Measurements from ENCODE around the gene TDRD12.

Gene TDRD12

GRCh38 chr19:32810452-32810851 lies 90.9 kb downstream of the TDRD12 start:
- Histone ChIP-seq H3K4me2 (ENCODE audit: low read length) (no peak overlapping the region), H3K9me3 (ENCODE audit: insufficient read depth, low read length) (no peaks in the 10 kb centered on the region), H2AFZ (ENCODE audit: low read depth, low read length) (no peak overlapping the region), H3K4me3 (ENCODE audit: low read length) (no peak overlapping the region), H3K36me3 (replicated peaks; ENCODE audit: low read depth, low read length) (no peaks in the 10 kb centered on the region), H3K9ac (ENCODE audit: low read length) (no peak overlapping the region), H3K79me2 (ENCODE audit: low read length) (no peaks in the 10 kb centered on the region), H4K20me1 (ENCODE audit: insufficient read depth, low read length) (no peaks in the 10 kb centered on the region), H3K27ac (ENCODE audit: low read length) (no peak overlapping the region), H3K4me1 (ENCODE audit: low read length) (peaks cover 7% of the 10 kb centered on the region; the same call in 1 of the 2 replicates), H3K27me3 (ENCODE audit: low read depth, low read length) (peaks cover 6% of the 10 kb centered on the region)
- TF ChIP-seq CTCF (IDR thresholded peaks at IDR 0.05; ENCODE audit: low read depth, low read length): no peak
- TF ChIP-seq EZH2phosphoT487 (IDR thresholded peaks at IDR 0.05; ENCODE audit: low read depth): no peak

GRCh38 chr19:32811151-32811550 lies 91.6 kb downstream of the TDRD12 start:
- Histone ChIP-seq H3K27me3 (ENCODE audit: low read depth, low read length) (peaks cover 7% of the 10 kb centered on the region), H3K4me2 (ENCODE audit: low read length) (no peak overlapping the region), H3K9me3 (ENCODE audit: insufficient read depth, low read length) (no peaks in the 10 kb centered on the region), H3K9ac (ENCODE audit: low read length) (no peak overlapping the region), H3K4me3 (ENCODE audit: low read length) (no peak overlapping the region), H3K4me1 (ENCODE audit: low read length) (peaks cover 7% of the 10 kb centered on the region; the same call in 1 of the 2 replicates), H2AFZ (ENCODE audit: low read depth, low read length) (no peak overlapping the region), H4K20me1 (ENCODE audit: insufficient read depth, low read length) (no peaks in the 10 kb centered on the region), H3K36me3 (replicated peaks; ENCODE audit: low read depth, low read length) (no peaks in the 10 kb centered on the region), H3K27ac (ENCODE audit: low read length) (no peak overlapping the region), H3K79me2 (ENCODE audit: low read length) (no peaks in the 10 kb centered on the region)
- TF ChIP-seq EZH2phosphoT487 (IDR thresholded peaks at IDR 0.05; ENCODE audit: low read depth): no peak
- no peak for TF ChIP-seq CTCF (IDR thresholded peaks at IDR 0.05; ENCODE audit: low read depth, low read length)

GRCh38 chr19:32812036-32812435 lies 92.5 kb downstream of the TDRD12 start:
- H3K9ac ChIP-seq (ENCODE audit: low read length): no peak overlapping the region
- peaks cover 7% of the 10 kb centered on the region; the same call in 1 of the 2 replicates for H3K4me1 ChIP-seq (ENCODE audit: low read length)
- TF ChIP-seq CTCF (IDR thresholded peaks at IDR 0.05; ENCODE audit: low read depth, low read length): no peak
- no peaks in the 10 kb centered on the region for H4K20me1 ChIP-seq (ENCODE audit: insufficient read depth, low read length)
- H2AFZ ChIP-seq (ENCODE audit: low read depth, low read length): no peak overlapping the region
- no peak overlapping the region for H3K4me2 ChIP-seq (ENCODE audit: low read length)
- no peaks in the 10 kb centered on the region for H3K36me3 ChIP-seq (replicated peaks; ENCODE audit: low read depth, low read length)
- no peak overlapping the region for H3K27ac ChIP-seq (ENCODE audit: low read length)
- no peaks in the 10 kb centered on the region for H3K9me3 ChIP-seq (ENCODE audit: insufficient read depth, low read length)
- no peaks in the 10 kb centered on the region for H3K79me2 ChIP-seq (ENCODE audit: low read length)
- no peak overlapping the region for H3K4me3 ChIP-seq (ENCODE audit: low read length)
- H3K27me3 ChIP-seq (ENCODE audit: low read depth, low read length): peaks cover 12% of the 10 kb centered on the region

- Histone ChIP-seq H4K20me1 (ENCODE audit: insufficient read depth, low read length) (no peaks in the 10 kb centered on the region), H3K79me2 (ENCODE audit: low read length) (no peaks in the 10 kb centered on the region), H3K4me2 (ENCODE audit: low read length) (no peak overlapping the region), H3K9me3 (ENCODE audit: insufficient read depth, low read length) (no peaks in the 10 kb centered on the region), H3K27ac (ENCODE audit: low read length) (no peak overlapping the region), H2AFZ (ENCODE audit: low read depth, low read length) (no peak overlapping the region), H3K9ac (ENCODE audit: low read length) (no peak overlapping the region), H3K4me1 (ENCODE audit: low read length) (peaks cover 7% of the 10 kb centered on the region; the same call in 1 of the 2 replicates), H3K27me3 (ENCODE audit: low read depth, low read length) (peaks cover 13% of the 10 kb centered on the region), H3K4me3 (ENCODE audit: low read length) (no peak overlapping the region), H3K36me3 (replicated peaks; ENCODE audit: low read depth, low read length) (no peaks in the 10 kb centered on the region)
- no peak for TF ChIP-seq EZH2phosphoT487 (IDR thresholded peaks at IDR 0.05; ENCODE audit: low read depth)
- no peak for TF ChIP-seq CTCF (IDR thresholded peaks at IDR 0.05; ENCODE audit: low read depth, low read length)
Measured at GRCh38 chr19:32812571-32812970, 93.0 kb downstream of the TDRD12 start.
